Measurements from ENCODE around the gene SPINK2. TPM values are rescaled to one million over a fixed set of nuclear protein-coding genes. Genes with fewer than 3 reads are reported as not detected.

Gene SPINK2
- polyA plus RNA-seq, 4 donors = 0.51 to 7.0 (median 0.52) TPM; not detected in 1

- 42 to 63% (median 57%) methylated on average over 1 of the region's 1 CpG for WGBS, 3 donors
- no peak for FAIRE-seq
Measured at GRCh38 chr4:56806666-56807065, 14.8 kb downstream of the SPINK2 start.

DNA sequence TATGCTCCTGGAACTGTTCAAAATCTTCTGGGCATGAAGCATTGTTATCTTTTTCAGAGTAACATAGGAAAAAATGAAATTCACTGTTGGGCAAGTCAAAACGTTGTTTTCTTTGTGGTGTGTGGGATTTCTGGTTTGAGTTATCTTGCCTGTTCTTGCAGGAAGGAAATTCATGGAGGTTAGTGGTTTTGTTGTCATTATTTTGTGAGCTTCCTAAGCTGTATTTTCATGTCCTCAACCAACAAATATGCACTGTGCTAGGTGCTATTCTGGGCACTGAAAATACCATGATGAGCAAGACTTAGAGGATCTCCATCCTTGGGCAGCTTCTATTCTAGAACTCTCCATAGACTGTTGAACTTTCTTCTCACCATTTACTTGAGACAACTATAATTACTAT is 16.9 kb downstream of the SPINK2 start:
- 42 to 74% (median 44%) methylated on average over 1 of the region's 1 CpG for WGBS, 3 donors
- no peak for FAIRE-seq
- H3K27ac ChIP-seq (ENCODE audit: low read depth in 1 of 3, low read length in 2 of 3) = no peak overlapping the region

More at GRCh38 chr4:56806666-56807065, 14.8 kb downstream of the SPINK2 start:
- Histone ChIP-seq H3K4me3 (ENCODE audit: low read depth in 1 of 3, low read length in 3 of 3) (no peak overlapping the region), H3K36me3 (ENCODE audit: control insufficient read depth in 3 of 3, insufficient read depth in 2 of 3, low read depth in 1 of 3, low read length in 3 of 3) (no peaks in the 10 kb centered on the region), H3K4me1 (ENCODE audit: control insufficient read depth in 3 of 3, insufficient read depth in 2 of 3, low read depth in 1 of 3, low read length in 2 of 3) (no peaks in the 10 kb centered on the region), H3K27me3 (ENCODE audit: control insufficient read depth in 3 of 3, insufficient read depth in 3 of 3, low read length in 3 of 3) (no peaks in the 10 kb centered on the region), H3K27ac (ENCODE audit: low read depth in 1 of 3, low read length in 2 of 3) (no peak overlapping the region), H3K9me3 (ENCODE audit: control insufficient read depth in 2 of 2, insufficient read depth in 1 of 2, low read depth in 1 of 2, low read length in 1 of 2) (no peaks in the 10 kb centered on the region)
- no peak for DNase-seq

DNA sequence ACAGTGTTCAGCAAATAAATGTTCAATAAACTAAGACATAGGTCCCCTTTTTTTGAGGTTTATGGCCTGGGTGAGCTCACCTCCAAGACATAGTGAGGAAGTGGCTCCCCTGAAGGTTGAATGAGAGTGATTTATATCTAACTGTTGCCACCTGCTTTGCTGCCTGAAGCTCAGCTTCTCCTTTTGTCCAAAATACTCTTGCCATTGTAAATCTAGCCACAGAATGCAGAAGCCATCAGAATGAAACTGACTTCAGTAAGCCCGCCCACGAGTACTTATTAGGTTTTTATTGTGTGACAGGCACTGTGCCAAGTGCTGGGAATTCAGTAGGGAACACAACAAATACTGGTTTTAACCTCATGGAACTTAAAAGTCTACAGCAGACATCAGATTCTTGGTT is 18.0 kb downstream of the SPINK2 start:
- H3K27me3 ChIP-seq (ENCODE audit: control insufficient read depth in 3 of 3, insufficient read depth in 3 of 3, low read length in 3 of 3) = no peaks in the 10 kb centered on the region
- FAIRE-seq (no peak), DNase-seq (peak; percentile 13 to 36)
- no peaks in the 10 kb centered on the region for H3K36me3 ChIP-seq (ENCODE audit: control insufficient read depth in 3 of 3, insufficient read depth in 2 of 3, low read depth in 1 of 3, low read length in 3 of 3)
- no peaks in the 10 kb centered on the region for H3K4me1 ChIP-seq (ENCODE audit: control insufficient read depth in 3 of 3, insufficient read depth in 2 of 3, low read depth in 1 of 3, low read length in 2 of 3)
- 8 to 16% (median 16%) methylated on average over 2 of the region's 2 CpGs for WGBS, 3 donors
- H3K4me3 ChIP-seq (ENCODE audit: low read depth in 1 of 3, low read length in 3 of 3) = no peak overlapping the region
- H3K9me3 ChIP-seq (ENCODE audit: control insufficient read depth in 2 of 2, insufficient read depth in 1 of 2, low read depth in 1 of 2, low read length in 1 of 2) = no peaks in the 10 kb centered on the region
- H3K27ac ChIP-seq (ENCODE audit: low read depth in 1 of 3, low read length in 2 of 3) = no peak overlapping the region

More for the DNA sequence above, 16.9 kb downstream of the SPINK2 start:
- H3K9me3 ChIP-seq (ENCODE audit: control insufficient read depth in 2 of 2, insufficient read depth in 1 of 2, low read depth in 1 of 2, low read length in 1 of 2) = no peaks in the 10 kb centered on the region
- H3K4me1 ChIP-seq (ENCODE audit: control insufficient read depth in 3 of 3, insufficient read depth in 2 of 3, low read depth in 1 of 3, low read length in 2 of 3) = no peaks in the 10 kb centered on the region
- no peaks in the 10 kb centered on the region for H3K36me3 ChIP-seq (ENCODE audit: control insufficient read depth in 3 of 3, insufficient read depth in 2 of 3, low read depth in 1 of 3, low read length in 3 of 3)
- H3K4me3 ChIP-seq (ENCODE audit: low read depth in 1 of 3, low read length in 3 of 3) = no peak overlapping the region
- no peaks in the 10 kb centered on the region for H3K27me3 ChIP-seq (ENCODE audit: control insufficient read depth in 3 of 3, insufficient read depth in 3 of 3, low read length in 3 of 3)
- DNase-seq = no peak

DNA sequence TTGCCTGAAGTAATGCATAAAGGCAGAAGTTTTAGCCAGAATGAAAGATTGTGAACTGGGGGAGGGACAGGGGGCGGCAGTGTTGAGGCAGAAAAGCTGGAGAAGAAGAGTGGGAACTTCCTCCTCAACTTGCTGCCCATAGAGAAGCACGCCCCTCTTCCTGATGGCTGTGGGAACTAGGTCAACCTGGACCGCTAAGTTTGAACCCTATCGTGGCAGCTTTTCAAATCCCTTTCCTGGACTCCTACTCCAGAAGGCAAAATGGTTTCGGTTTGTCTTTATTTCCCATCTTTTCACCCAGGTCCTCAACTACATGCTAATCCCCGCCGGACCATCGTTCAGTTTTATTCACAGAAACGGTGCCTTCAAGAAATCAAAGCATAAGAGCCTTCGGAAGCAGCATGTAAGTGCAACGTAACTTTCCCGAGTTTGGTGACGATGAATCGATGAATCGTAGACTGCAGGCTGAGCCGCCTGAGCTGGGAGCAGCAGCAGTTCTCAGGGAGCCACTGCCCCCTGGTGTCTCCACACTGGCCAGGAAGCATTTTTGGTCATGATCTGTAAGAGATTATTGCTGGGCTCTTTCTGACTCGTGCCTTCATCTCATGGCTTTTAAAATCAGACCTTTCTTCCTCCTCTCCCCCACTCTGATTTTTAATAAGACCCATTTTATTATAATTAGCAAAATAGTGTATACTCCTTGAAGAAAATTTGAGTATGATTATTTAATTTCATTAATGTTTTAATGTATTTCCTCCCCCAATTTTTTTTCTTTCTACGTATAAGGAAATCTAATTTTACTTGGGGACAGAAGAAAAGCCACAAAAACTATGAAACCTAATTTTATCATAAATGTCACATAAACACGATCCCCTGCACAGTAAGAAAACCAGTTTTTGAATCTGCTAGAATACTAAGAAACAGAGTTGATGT is 21.4 kb downstream of the SPINK2 start:
- Histone ChIP-seq H3K27me3 (ENCODE audit: control insufficient read depth in 3 of 3, insufficient read depth in 3 of 3, low read length in 3 of 3) (no peaks in the 10 kb centered on the region), H3K36me3 (ENCODE audit: control insufficient read depth in 3 of 3, insufficient read depth in 2 of 3, low read depth in 1 of 3, low read length in 3 of 3) (no peaks in the 10 kb centered on the region), H3K27ac (ENCODE audit: low read depth in 1 of 3, low read length in 2 of 3) (peak overlapping the region; percentile 43 to 80 (median 62)), H3K9me3 (ENCODE audit: control insufficient read depth in 2 of 2, insufficient read depth in 1 of 2, low read depth in 1 of 2, low read length in 1 of 2) (no peaks in the 10 kb centered on the region), H3K4me1 (ENCODE audit: control insufficient read depth in 3 of 3, insufficient read depth in 2 of 3, low read depth in 1 of 3, low read length in 2 of 3) (peaks cover 0 to 4% (median 0%) of the 10 kb centered on the region in 3 donors), H3K4me3 (ENCODE audit: low read depth in 1 of 3, low read length in 3 of 3) (peak overlapping the region; percentile 52 to 57 (median 54))
- DNase-seq (peak; percentile 91 to 93), FAIRE-seq (no peak)
- WGBS, 3 donors = 8 to 10% (median 8%) methylated on average over 19 of the region's 19 CpGs

DNA sequence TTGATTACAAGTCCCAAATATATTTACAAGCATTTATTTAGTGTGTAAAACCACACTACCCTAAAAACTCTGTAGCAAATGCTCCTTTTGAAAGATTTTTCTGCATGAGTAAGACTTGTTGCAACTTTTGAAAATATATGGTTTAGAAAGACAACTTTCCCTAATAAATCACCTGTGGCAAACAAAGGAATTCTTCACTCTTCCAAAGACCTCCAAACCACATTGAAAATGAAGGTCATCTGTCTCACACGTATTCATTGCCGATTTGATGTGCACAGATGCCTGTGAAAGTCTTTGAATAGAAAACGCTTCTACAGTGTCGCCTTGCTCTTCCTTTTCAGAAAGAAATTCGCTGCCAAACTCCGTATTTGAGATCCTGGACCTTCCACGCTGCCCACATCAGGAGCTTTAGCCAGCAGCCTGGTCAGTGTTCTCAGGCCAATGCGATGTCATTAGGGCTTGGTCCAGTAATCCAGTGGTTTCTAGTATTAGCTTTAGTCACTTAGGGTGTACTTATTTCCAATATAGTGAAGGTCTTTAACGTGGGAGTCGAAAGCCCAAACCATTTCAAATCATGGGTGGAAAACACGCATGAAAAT is 22.2 kb downstream of the SPINK2 start:
- Histone ChIP-seq H3K4me3 (ENCODE audit: low read depth in 1 of 3, low read length in 3 of 3) (peak overlapping the region in 1 of 3 donors; percentile 57), H3K27me3 (ENCODE audit: control insufficient read depth in 3 of 3, insufficient read depth in 3 of 3, low read length in 3 of 3) (no peaks in the 10 kb centered on the region), H3K36me3 (ENCODE audit: control insufficient read depth in 3 of 3, insufficient read depth in 2 of 3, low read depth in 1 of 3, low read length in 3 of 3) (no peaks in the 10 kb centered on the region), H3K4me1 (ENCODE audit: control insufficient read depth in 3 of 3, insufficient read depth in 2 of 3, low read depth in 1 of 3, low read length in 2 of 3) (peaks cover 0 to 4% (median 0%) of the 10 kb centered on the region in 3 donors), H3K9me3 (ENCODE audit: control insufficient read depth in 2 of 2, insufficient read depth in 1 of 2, low read depth in 1 of 2, low read length in 1 of 2) (no peaks in the 10 kb centered on the region), H3K27ac (ENCODE audit: low read depth in 1 of 3, low read length in 2 of 3) (no peak overlapping the region)
- FAIRE-seq = no peak
- 73 to 94% (median 85%) methylated on average over 11 of the region's 11 CpGs for WGBS, 3 donors
- no peak for DNase-seq

DNA sequence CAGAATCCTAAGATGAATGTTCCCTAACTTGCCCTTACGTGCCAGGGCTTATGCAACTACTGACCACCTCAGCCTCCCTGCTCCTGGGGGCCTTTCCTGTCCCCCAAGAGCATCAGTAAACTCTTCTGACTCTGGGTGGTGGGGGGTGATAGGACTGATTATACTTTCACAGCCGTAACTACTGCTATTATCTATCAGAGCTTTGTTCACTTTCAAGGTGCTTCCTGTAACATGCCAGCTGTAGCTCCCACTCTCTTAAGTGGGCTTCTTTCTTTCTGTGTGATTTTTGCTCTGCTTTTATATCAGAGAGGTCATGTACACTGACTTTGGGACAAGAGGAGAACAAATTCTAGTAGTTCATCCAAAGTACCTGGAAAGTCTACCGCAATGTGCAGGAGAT is 25.3 kb downstream of the SPINK2 start:
- DNase-seq (no peak), FAIRE-seq (no peak)
- no peak overlapping the region for H3K27ac ChIP-seq (ENCODE audit: low read depth in 1 of 3, low read length in 2 of 3)
- H3K9me3 ChIP-seq (ENCODE audit: control insufficient read depth in 2 of 2, insufficient read depth in 1 of 2, low read depth in 1 of 2, low read length in 1 of 2) = no peaks in the 10 kb centered on the region
- no peaks in the 10 kb centered on the region for H3K27me3 ChIP-seq (ENCODE audit: control insufficient read depth in 3 of 3, insufficient read depth in 3 of 3, low read length in 3 of 3)
- H3K36me3 ChIP-seq (ENCODE audit: control insufficient read depth in 3 of 3, insufficient read depth in 2 of 3, low read depth in 1 of 3, low read length in 3 of 3) = no peaks in the 10 kb centered on the region
- peaks cover 0 to 4% (median 0%) of the 10 kb centered on the region in 3 donors for H3K4me1 ChIP-seq (ENCODE audit: control insufficient read depth in 3 of 3, insufficient read depth in 2 of 3, low read depth in 1 of 3, low read length in 2 of 3)
- 81 to 89% (median 87%) methylated on average over 3 of the region's 3 CpGs for WGBS, 3 donors
- no peak overlapping the region for H3K4me3 ChIP-seq (ENCODE audit: low read depth in 1 of 3, low read length in 3 of 3)

GRCh38 chr4:56791316-56791715 is 30.2 kb downstream of the SPINK2 start:
- Histone ChIP-seq H3K36me3 (ENCODE audit: control insufficient read depth in 3 of 3, insufficient read depth in 2 of 3, low read depth in 1 of 3, low read length in 3 of 3) (no peaks in the 10 kb centered on the region), H3K27me3 (ENCODE audit: control insufficient read depth in 3 of 3, insufficient read depth in 3 of 3, low read length in 3 of 3) (no peaks in the 10 kb centered on the region), H3K9me3 (ENCODE audit: control insufficient read depth in 2 of 2, insufficient read depth in 1 of 2, low read depth in 1 of 2, low read length in 1 of 2) (peaks cover 0 to 7% of the 10 kb centered on the region in 2 donors), H3K4me3 (ENCODE audit: low read depth in 1 of 3, low read length in 3 of 3) (no peak overlapping the region), H3K27ac (ENCODE audit: low read depth in 1 of 3, low read length in 2 of 3) (no peak overlapping the region), H3K4me1 (ENCODE audit: control insufficient read depth in 3 of 3, insufficient read depth in 2 of 3, low read depth in 1 of 3, low read length in 2 of 3) (peaks cover 3 to 16% (median 6%) of the 10 kb centered on the region in 3 donors)
- DNase-seq (no peak), FAIRE-seq (no peak)
- WGBS, 3 donors = 88 to 92% (median 90%) methylated on average over 4 of the region's 4 CpGs

- 23 to 44% (median 30%) methylated on average over 1 of the region's 1 CpG for WGBS, 3 donors
- H3K36me3 ChIP-seq (ENCODE audit: control insufficient read depth in 3 of 3, insufficient read depth in 2 of 3, low read depth in 1 of 3, low read length in 3 of 3) = no peaks in the 10 kb centered on the region
- no peak overlapping the region for H3K27ac ChIP-seq (ENCODE audit: low read depth in 1 of 3, low read length in 2 of 3)
- peaks cover 0 to 7% of the 10 kb centered on the region in 2 donors for H3K9me3 ChIP-seq (ENCODE audit: control insufficient read depth in 2 of 2, insufficient read depth in 1 of 2, low read depth in 1 of 2, low read length in 1 of 2)
- no peaks in the 10 kb centered on the region for H3K27me3 ChIP-seq (ENCODE audit: control insufficient read depth in 3 of 3, insufficient read depth in 3 of 3, low read length in 3 of 3)
- FAIRE-seq (no peak), DNase-seq (no peak)
- H3K4me1 ChIP-seq (ENCODE audit: control insufficient read depth in 3 of 3, insufficient read depth in 2 of 3, low read depth in 1 of 3, low read length in 2 of 3) = peaks cover 3 to 16% (median 3%) of the 10 kb centered on the region in 3 donors
- H3K4me3 ChIP-seq (ENCODE audit: low read depth in 1 of 3, low read length in 3 of 3) = no peak overlapping the region
Measured at GRCh38 chr4:56790691-56791091, 30.8 kb downstream of the SPINK2 start.

Measured in small intestine (tissue), 7 donors.